GM12878 (cell line): ENCODE measurements around the gene PPIA. TPM values are rescaled to one million over a fixed set of nuclear protein-coding genes. Genes with fewer than 3 reads are reported as not detected.

Source experiments
- CHD2 ChIP-seq: IDR thresholded peaks from 2 replicates; pipeline ENCODE4 v1.6.1; 2011; ENCODE audit warnings: low read depth, low read length, improper control_type of control experiment, borderline replicate concordance
- CREM ChIP-seq: IDR thresholded peaks from 2 replicates; pipeline ENCODE4 v1.6.1; 2014; ENCODE audit warnings: antibody characterized with exemption, low read depth
- EED ChIP-seq: sonication (generic); IDR thresholded peaks from 2 replicates; pipeline ENCODE4 v1.6.1; 2016; ENCODE audit warnings: antibody characterized with exemption, low read depth
- ETV6 ChIP-seq, 2 experiments: fragments of 450-650 bp in 1 of 2; IDR thresholded peaks in 1 of 2; conservative IDR thresholded peaks in 1 of 2; 2 replicates each; pipeline ENCODE4 v1.6.1; 2014; ENCODE audit warnings: antibody characterized with exemption in 1 of 2, borderline replicate concordance in 1 of 2, low read depth in 1 of 2, mild to moderate bottlenecking in 1 of 2, moderate library complexity in 1 of 2
- HDGF ChIP-seq: fragments of 450-650 bp; IDR thresholded peaks from 2 replicates; pipeline ENCODE4 v1.6.1; 2016; ENCODE audit warnings: antibody characterized with exemption
- MLLT1 ChIP-seq: fragments of 450-650 bp; IDR thresholded peaks from 2 replicates; pipeline ENCODE4 v1.6.1; 2016; ENCODE audit warnings: mild to moderate bottlenecking
- MTA3 ChIP-seq: IDR thresholded peaks from 2 replicates; pipeline ENCODE4 v1.6.1; 2012; ENCODE audit warnings: low read length, inconsistent platforms, borderline replicate concordance
- MXI1 ChIP-seq: fragments of 150-350 bp; IDR thresholded peaks from 2 replicates; pipeline ENCODE4 v1.6.1; 2011; ENCODE audit warnings: low read depth, mild to moderate bottlenecking, inconsistent platforms, low read length, improper control_type of control experiment
- MYC ChIP-seq: IDR thresholded peaks from 2 replicates; pipeline ENCODE4 v1.6.1; 2011; ENCODE audit warnings: mild to moderate bottlenecking, low read length, moderate library complexity, inconsistent platforms; ENCODE audit not compliant: insufficient read depth, insufficient replicate concordance, insufficient read length, severe bottlenecking
- NFYA ChIP-seq: IDR thresholded peaks from 2 replicates; pipeline ENCODE4 v1.6.1; 2011; ENCODE audit warnings: low read depth, mild to moderate bottlenecking, low read length, improper control_type of control experiment, borderline replicate concordance
- NFYB ChIP-seq: IDR thresholded peaks from 2 replicates; pipeline ENCODE4 v1.6.1; 2011; ENCODE audit warnings: low read depth, mild to moderate bottlenecking, low read length, improper control_type of control experiment, moderate library complexity; ENCODE audit not compliant: insufficient read depth
- NR2C2 ChIP-seq: IDR thresholded peaks from 2 replicates; pipeline ENCODE4 v1.6.1; 2011; ENCODE audit warnings: borderline replicate concordance, low read depth; ENCODE audit not compliant: control insufficient read depth, insufficient read length
- NRF1 ChIP-seq: conservative IDR thresholded peaks from 2 replicates; pipeline ENCODE4 v1.6.1; 2011; ENCODE audit warnings: mild to moderate bottlenecking, low read depth, low read length, improper control_type of control experiment
- PRDM15 ChIP-seq: fragments of 450-650 bp; formaldehyde crosslinking; IDR thresholded peaks from 2 replicates; pipeline ENCODE4 v1.4.0; 2020; ENCODE audit warnings: mild to moderate bottlenecking, moderate library complexity
- RELA ChIP-seq: fragments of 450-650 bp; IDR thresholded peaks from 2 replicates; pipeline ENCODE4 v1.8.0; 2014; ENCODE audit warnings: borderline replicate concordance; ENCODE audit not compliant: partially characterized antibody
- SMAD5 ChIP-seq: IDR thresholded peaks from 2 replicates; pipeline ENCODE4 v1.6.1; 2016; ENCODE audit warnings: antibody characterized with exemption, low read depth
- SRF ChIP-seq, 2 experiments: IDR thresholded peaks; 2 replicates each; pipeline ENCODE4 v1.6.1; 2011; ENCODE audit warnings: low read depth in 2 of 2, low read length in 2 of 2, mild to moderate bottlenecking in 1 of 2, moderate library complexity in 1 of 2
- TCF3 ChIP-seq: IDR thresholded peaks from 2 replicates; pipeline ENCODE4 v1.6.1; 2012; ENCODE audit warnings: low read depth, mild to moderate bottlenecking, low read length, borderline replicate concordance; ENCODE audit not compliant: insufficient read depth
- ZNF687 ChIP-seq: fragments of 450-650 bp; IDR thresholded peaks from 2 replicates; pipeline ENCODE4 v1.6.1; 2017; ENCODE audit warnings: mild to moderate bottlenecking, moderate library complexity
- polyA plus RNA-seq, 11 experiments: library from polyadenylated mRNA; depleted of rRNA in 4 of 11; unstranded in 6 of 11; stranded (reverse) in 5 of 11; fragments of >200 nt; fragmentation: Nextera tagmentation in 4 of 11; fragmentation: Illumina TruSeq in 1 of 11; extraction: Ambion mirVana in 4 of 11; extraction: Trizol in 1 of 11; gene quantifications; 1 replicate in 1 of 11; 2 replicates in 10 of 11; pipeline versions ENCODE4 v1.2.1 to v1.2.3, GENCODE V29; 2011 to 2016; ENCODE audit warnings: inconsistent platforms in 2 of 11, missing spikeins in 2 of 11, low read depth in 1 of 11
- total RNA-seq, 4 experiments: library from RNA; depleted of rRNA in 3 of 4; stranded (reverse); fragments of >200 nt in 3 of 4; fragmentation: Illumina TruSeq in 1 of 4; extraction: Trizol in 1 of 4; gene quantifications; 2 replicates each; pipeline versions ENCODE4 v1.2.1 to v1.2.3, GENCODE V29; 2013 to 2021

The PPIA gene
- total and polyA plus RNA-seq, 10 of the 15 experiments (the other 5 are each of a cell fraction or from before 2014, with no cell fraction given): 2,712 to 7,982 (median 5,027) TPM

GRCh38 chr7:44796504-44797328 is at the start of gene PPIA (continued):
- TF ChIP-seq PRDM15 (0 out of 2 replicates have a peak, but pooled peaks have one; percentile 5), CHD2 (peak; percentile 90), NR2C2 (no peak), NFYA (peak; percentile 41; the same call in 1 of the 2 replicates), NFYB (peak; percentile 94), ZNF687 (peak; percentile 92), EED (peak; percentile 29; the same call in 1 of the 2 replicates), MLLT1 (no peak), NRF1 (peak; percentile 63), SRF (IDR thresholded peaks at IDR 0.05; ENCODE audit: low read depth in 2 of 2, low read length in 2 of 2) (no peak), SMAD5 (peak; percentile 95), MYC (peak; percentile 95), HDGF (no peak), TCF3 (0 out of 2 replicates have a peak, but pooled peaks have one; percentile 15), RELA (peak; percentile 17), ETV6 (conservative IDR thresholded peaks at IDR 0.05 in 1 of 2, IDR thresholded peaks at IDR 0.05 in 1 of 2; ENCODE audit: borderline replicate concordance in 1 of 2, low read depth in 1 of 2) (no peak), MXI1 (peak; percentile 59), MTA3 (no peak), CREM (peak; percentile 63)
